Measurements from ENCODE around the gene ABCC10. TPM values are rescaled to one million over a fixed set of nuclear protein-coding genes. Genes with fewer than 3 reads are reported as not detected.
"Not testable (repeated sequence)": the region's sequence is repeated elsewhere in the genome, so short reads cannot be mapped to it uniquely, and the experiment has no call there.

Gene ABCC10
- total RNA-seq, 1 donor from 2014 or later: 17.1 TPM

DNA sequence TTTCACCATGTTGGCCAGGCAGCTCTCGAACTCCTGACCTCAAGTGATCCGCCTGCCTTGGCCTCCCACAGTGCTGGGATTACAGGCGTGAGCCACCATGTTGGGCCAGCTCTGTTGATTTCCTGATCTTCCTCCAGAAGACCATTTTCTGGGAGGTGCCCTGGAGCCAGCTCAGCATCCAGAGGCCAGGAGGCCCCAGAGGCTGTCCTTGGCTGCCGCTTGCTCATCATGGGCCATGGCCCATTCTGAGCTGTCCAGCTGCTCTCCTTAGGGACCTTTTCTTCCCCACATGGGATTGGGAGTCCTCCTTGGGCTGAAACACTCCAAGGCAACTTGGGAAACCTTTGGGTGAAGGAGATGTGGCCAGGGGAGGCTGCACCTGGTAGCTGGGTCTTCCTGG is 67.4 kb downstream of the ABCC10 start:
- DNase-seq (ENCODE audit: low read depth in 2 of 2): no peak

GRCh38 chr6:43495409-43495941 is 68.1 kb downstream of the ABCC10 start:
- no peak for DNase-seq (ENCODE audit: low read depth in 2 of 2)

DNA sequence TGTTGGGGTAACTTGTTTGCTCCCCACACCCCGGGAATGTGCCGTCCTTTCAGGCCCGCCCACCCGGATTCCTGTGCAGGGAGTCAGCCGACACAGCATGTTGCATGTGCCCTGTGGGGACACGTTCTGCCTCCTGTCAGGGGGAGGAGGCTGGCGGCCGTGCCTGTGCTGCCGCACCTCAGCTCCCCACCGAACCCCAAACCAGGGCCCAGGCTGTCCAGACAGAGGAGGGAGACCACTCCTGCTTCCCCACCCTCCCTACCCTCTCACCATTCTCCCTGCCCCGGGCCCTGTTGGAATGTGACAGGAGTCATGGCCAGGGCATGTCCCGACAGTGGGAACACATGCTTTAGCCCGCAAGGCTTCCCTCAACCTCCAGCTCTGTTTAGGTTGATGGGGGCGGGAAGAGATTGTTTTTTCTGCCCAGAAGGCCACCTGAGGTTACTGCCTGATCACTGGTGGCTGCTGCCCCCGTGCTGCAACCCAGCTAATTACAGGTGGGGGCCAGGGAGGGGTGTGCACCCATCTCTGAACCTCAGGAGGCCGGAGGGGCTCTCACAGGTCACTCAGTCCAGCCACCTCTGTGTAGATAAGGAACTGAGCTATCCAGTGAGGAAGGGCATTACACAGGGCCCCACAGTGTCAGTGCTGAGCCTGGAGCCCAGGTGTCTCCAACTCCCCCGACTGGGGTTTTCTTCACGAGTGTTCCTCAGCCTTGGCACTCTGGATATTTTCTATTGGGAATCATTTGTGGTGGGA is 69.2 kb downstream of the ABCC10 start:
- DNase-seq (ENCODE audit: low read depth in 2 of 2): peak; percentile 42 to 73

GRCh38 chr6:43497129-43497396 is 69.7 kb downstream of the ABCC10 start:
- no peak for DNase-seq (ENCODE audit: low read depth in 2 of 2)

DNA sequence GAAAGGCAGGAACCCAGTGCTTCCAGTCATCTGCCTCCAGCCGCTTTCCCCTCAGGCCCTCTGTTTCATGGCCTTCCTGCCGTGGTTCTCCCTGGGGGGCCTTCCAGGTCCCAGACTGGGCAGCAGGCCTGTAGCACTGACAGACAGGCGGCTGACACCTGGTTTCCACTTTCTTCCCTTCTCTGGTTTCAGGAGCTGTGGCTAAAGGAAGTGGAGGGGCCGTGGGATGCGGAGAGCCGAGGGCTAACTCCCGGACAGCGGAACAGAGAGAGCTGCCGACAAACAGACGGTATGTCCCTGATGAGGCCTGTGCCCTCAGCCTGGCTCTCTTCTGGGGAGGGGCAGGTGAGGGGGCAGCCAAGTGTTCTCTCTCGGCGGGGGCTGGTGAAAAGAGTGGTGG is 70.3 kb downstream of the ABCC10 start:
- peak in 1 of 2 donors; percentile 50 for DNase-seq (ENCODE audit: low read depth in 2 of 2)

GRCh38 chr6:43498291-43498690 is 71.0 kb downstream of the ABCC10 start:
- DNase-seq (ENCODE audit: low read depth in 2 of 2): not testable (repeated sequence)

GRCh38 chr6:43499028-43499815 is 71.9 kb downstream of the ABCC10 start:
- peak; percentile 69 to 94 for DNase-seq (ENCODE audit: low read depth in 2 of 2)

Other genes with a start within 250 kb of the ABCC10 start
- gene CUL9, start 245.3 kb upstream of the ABCC10 start, total RNA-seq: 11.6 and 19.6 TPM in 2 replicates
- gene DNPH1, start 198.1 kb upstream of the ABCC10 start, total RNA-seq: 26.8 and 50.3 TPM in 2 replicates
- gene TTBK1, start 184.1 kb upstream of the ABCC10 start, total RNA-seq: under 0.01 TPM in 1 of 2 replicates, not detected in the other
- not detected in 2 replicates for gene SLC22A7, start 129.3 kb upstream of the ABCC10 start, total RNA-seq
- gene CRIP3, start 118.7 kb upstream of the ABCC10 start, total RNA-seq: not detected in 2 replicates
- 3.9 and 5.6 TPM in 2 replicates for gene ZNF318, start 57.9 kb upstream of the ABCC10 start, total RNA-seq
- 0.22 and 1.2 TPM in 2 replicates for gene DLK2, start 28.0 kb downstream of the ABCC10 start, total RNA-seq
- gene TJAP1, start 50.0 kb downstream of the ABCC10 start, total RNA-seq: 4.6 and 6.5 TPM in 2 replicates
- gene LRRC73, start 82.8 kb downstream of the ABCC10 start, total RNA-seq: under 0.01 TPM in 2 replicates
- gene YIPF3, start 89.4 kb downstream of the ABCC10 start, total RNA-seq: 94.1 and 137 TPM in 2 replicates
- 23.8 and 27.0 TPM in 2 replicates for gene POLR1C, start 89.5 kb downstream of the ABCC10 start, total RNA-seq
- 16.6 and 23.4 TPM in 2 replicates for gene XPO5, start 148.5 kb downstream of the ABCC10 start, total RNA-seq
- 8.1 and 12.6 TPM in 2 replicates for gene POLH, start 148.6 kb downstream of the ABCC10 start, total RNA-seq
- gene GTPBP2, start 201.7 kb downstream of the ABCC10 start, total RNA-seq: 25.7 and 32.3 TPM in 2 replicates
- gene MAD2L1BP, start 208.3 kb downstream of the ABCC10 start, total RNA-seq: 18.1 and 20.8 TPM in 2 replicates
- gene RSPH9, start 217.5 kb downstream of the ABCC10 start, total RNA-seq: 0.20 and 0.22 TPM in 2 replicates

Data from lung microvascular endothelial cell (primary cell).